HEK293T (cell line): ENCODE measurements around the gene HEXIM1.

Experiments
- CTCF ChIA-PET: fragments of 350-600 bp; formaldehyde crosslinking; extraction: SDS; loops from one replicate; lab custom pipeline; 2021; ENCODE audit warnings: antibody characterized with exemption, inconsistent platforms; lab: Yijun Ruan, JAX
- POLR2A ChIA-PET: fragments of 350-600 bp; formaldehyde crosslinking; extraction: SDS; loops from one replicate; lab custom pipeline; 2020; ENCODE audit warnings: antibody characterized with exemption, inconsistent platforms; lab: Yijun Ruan, JAX
- DNase-seq: peaks from one replicate; pipeline ENCODE4 v3.0.0; 2012; ENCODE audit warnings: mixed read lengths; ENCODE audit errors: extremely low spot score
- ARNT ChIP-seq: fragments of 450-650 bp; IDR thresholded peaks from 2 replicates; pipeline ENCODE4 v1.6.1; 2017; ENCODE audit warnings: mild to moderate bottlenecking
- BHLHE40 ChIP-seq: fragments of 450-650 bp; IDR thresholded peaks from 2 replicates; pipeline ENCODE4 v1.6.1; 2016; ENCODE audit warnings: mild to moderate bottlenecking, moderate library complexity, borderline replicate concordance
- CTBP1 ChIP-seq: fragments of 450-650 bp; IDR thresholded peaks from 2 replicates; pipeline ENCODE4 v1.6.1; 2016; ENCODE audit warnings: borderline replicate concordance
- ELF4 ChIP-seq: fragments of 450-650 bp; IDR thresholded peaks from 2 replicates; pipeline ENCODE4 v1.6.1; 2017; ENCODE audit warnings: antibody characterized with exemption
- FOXA1 ChIP-seq: fragments of 450-650 bp; IDR thresholded peaks from 2 replicates; pipeline ENCODE4 v1.6.1; 2016; ENCODE audit warnings: mild to moderate bottlenecking
- FOXK2 ChIP-seq: fragments of 450-650 bp; IDR thresholded peaks from 2 replicates; pipeline ENCODE4 v1.6.1; 2016; ENCODE audit warnings: mild to moderate bottlenecking
- FOXM1 ChIP-seq: fragments of 450-650 bp; IDR thresholded peaks from 2 replicates; pipeline ENCODE4 v1.6.1; 2017; ENCODE audit warnings: mild to moderate bottlenecking, borderline replicate concordance
- HDGF ChIP-seq: fragments of 450-650 bp; IDR thresholded peaks from 2 replicates; pipeline ENCODE4 v1.6.1; 2017; ENCODE audit warnings: antibody characterized with exemption, borderline replicate concordance
- L3MBTL2 ChIP-seq: fragments of 450-650 bp; conservative IDR thresholded peaks from 2 replicates; pipeline ENCODE4 v1.6.1; 2016; ENCODE audit warnings: mild to moderate bottlenecking
- LEF1 ChIP-seq: fragments of 450-650 bp; IDR thresholded peaks from 2 replicates; pipeline ENCODE4 v1.6.1; 2017; ENCODE audit warnings: mild to moderate bottlenecking, borderline replicate concordance
- NFRKB ChIP-seq: fragments of 450-650 bp; IDR thresholded peaks from 2 replicates; pipeline ENCODE4 v1.6.1; 2016; ENCODE audit warnings: mild to moderate bottlenecking, moderate library complexity
- PKNOX1 ChIP-seq: fragments of 450-650 bp; IDR thresholded peaks from 2 replicates; pipeline ENCODE4 v1.6.1; 2016
- SP1 ChIP-seq: fragments of 450-650 bp; IDR thresholded peaks from 2 replicates; pipeline ENCODE4 v1.6.1; 2017
- SUZ12 ChIP-seq: fragments of 450-650 bp; IDR thresholded peaks from 2 replicates; pipeline ENCODE4 v1.6.1; 2016; ENCODE audit warnings: mild to moderate bottlenecking
- TARDBP ChIP-seq: fragments of 450-650 bp; IDR thresholded peaks from 2 replicates; pipeline ENCODE4 v1.6.1; 2016
- ZNF384 ChIP-seq: fragments of 450-650 bp; IDR thresholded peaks from 2 replicates; pipeline ENCODE4 v1.6.1; 2016

HEXIM1 gene

GRCh38 chr17:45155029-45155428 lies 6.8 kb downstream of the HEXIM1 start:
- POLR2A ChIA-PET, result interaction anchor here (1.3 to 2.1 kb wide), 3 partner anchors 8 to 43 kb away, joined by 3 to 10 read pairs (median 8); partner anchors contain the start of gene ACBD4
- CTCF ChIA-PET, result interaction anchor here (0.6 to 2.0 kb wide), 4 partner anchors 17 to 55 kb away, joined by 3 to 14 read pairs (median 4); partner anchors contain the start of gene ACBD4
- no peak for TF ChIP-seq BHLHE40
- no peak for TF ChIP-seq FOXM1
- no peak for TF ChIP-seq L3MBTL2
- TF ChIP-seq ZNF384, result no peak
- no peak for TF ChIP-seq FOXA1
- TF ChIP-seq ELF4, result no peak
- TF ChIP-seq FOXK2, result no peak
- no peak for TF ChIP-seq SP1
- no peak for TF ChIP-seq SUZ12
- no peak for DNase-seq

GRCh38 chr17:45155483-45155882 lies 7.2 kb downstream of the HEXIM1 start:
- POLR2A ChIA-PET, result interaction anchor here (1.3 to 2.1 kb wide), 3 partner anchors 8 to 42 kb away, joined by 3 to 10 read pairs (median 8); partner anchors contain the start of gene ACBD4
- CTCF ChIA-PET, result interaction anchor here (0.6 to 2.0 kb wide), 4 partner anchors 17 to 55 kb away, joined by 3 to 14 read pairs (median 4); partner anchors contain the start of gene ACBD4
- DNase-seq, result no peak

DNA sequence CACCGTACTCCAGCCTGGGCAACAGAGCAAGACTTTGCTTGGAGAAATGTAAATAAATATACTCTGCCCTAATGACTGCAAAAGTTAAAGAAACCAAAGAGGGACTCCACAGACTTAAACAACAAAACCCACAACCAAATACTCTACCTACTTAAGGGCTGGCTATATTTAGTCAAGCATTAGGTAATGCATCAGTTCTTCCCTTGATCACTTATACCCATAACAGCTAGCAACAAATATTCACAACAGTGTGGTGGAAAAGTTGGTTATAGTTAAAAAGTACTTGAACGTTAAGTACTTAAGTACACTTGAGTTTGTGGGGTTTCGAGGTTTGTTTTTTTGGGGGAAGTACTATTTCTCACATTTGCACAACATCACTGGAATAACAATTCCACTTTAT lies 8.0 kb downstream of the HEXIM1 start:
- no peak for DNase-seq
- ChIA-PET CTCF (interaction anchor here (1.7 to 2.0 kb wide), 2 partner anchors 21 to 42 kb away, joined by 6 to 14 read pairs; partner anchors contain the start of gene ACBD4), POLR2A (interaction anchor here (1.3 to 2.1 kb wide), 2 partner anchors 9 to 41 kb away, joined by 3 to 10 read pairs; no protein-coding TSS in a partner anchor)
- TF ChIP-seq ARNT (no peak), BHLHE40 (no peak), LEF1 (no peak), ZNF384 (no peak), SUZ12 (no peak), PKNOX1 (no peak), L3MBTL2 (no peak), HDGF (no peak), ELF4 (no peak), FOXM1 (no peak), FOXA1 (no peak), SP1 (no peak), CTBP1 (no peak), FOXK2 (no peak), TARDBP (no peak), NFRKB (no peak)

More at GRCh38 chr17:45155483-45155882, 7.2 kb downstream of the HEXIM1 start:
- TF ChIP-seq FOXM1, result no peak
- TF ChIP-seq CTBP1, result no peak
- no peak for TF ChIP-seq ARNT
- TF ChIP-seq ELF4, result no peak
- no peak for TF ChIP-seq FOXK2
- TF ChIP-seq HDGF, result no peak

DNA sequence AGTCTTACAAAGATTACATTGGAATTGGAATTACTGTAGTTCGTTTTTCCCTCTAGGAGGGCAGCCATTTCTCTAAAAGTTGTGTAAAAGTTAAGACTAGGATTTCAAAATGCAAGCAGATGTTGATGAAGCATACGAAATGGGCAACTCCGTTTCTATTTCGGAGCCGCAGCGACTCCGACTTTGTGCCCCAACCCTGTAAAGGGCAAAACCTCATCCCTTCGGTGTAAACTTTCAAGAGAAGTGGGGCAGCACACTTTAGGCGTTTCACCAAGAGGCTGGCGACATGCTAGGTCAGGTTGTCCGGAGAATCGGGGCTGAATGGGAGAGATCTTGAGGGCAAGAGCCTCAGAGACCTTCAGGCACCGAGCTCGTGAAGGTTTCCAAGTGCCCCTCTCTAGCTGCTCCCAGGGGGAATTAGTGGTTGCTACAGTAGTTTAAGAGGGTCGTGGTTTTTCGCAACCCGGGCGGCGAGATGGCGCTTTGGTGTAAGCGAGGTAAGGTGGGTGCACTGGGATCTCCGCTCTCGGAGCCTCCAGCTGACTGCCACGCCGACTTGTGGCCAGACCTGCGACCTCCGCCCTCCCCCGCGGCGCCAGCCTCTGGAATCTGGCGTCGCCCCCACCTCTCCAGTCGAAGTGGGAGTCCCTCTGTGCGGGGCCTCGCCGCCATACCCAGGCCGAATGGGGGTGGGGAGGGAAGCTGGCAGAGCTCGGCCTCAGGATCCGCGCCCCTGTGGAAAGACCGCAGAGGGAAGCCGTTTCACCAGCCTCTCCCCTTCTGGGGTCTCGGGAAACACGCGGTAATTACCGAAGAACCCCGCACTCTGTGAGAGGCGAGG lies 12.4 kb downstream of the HEXIM1 start:
- POLR2A ChIA-PET, result interaction anchor here (0.6 to 7.3 kb wide), 24 partner anchors 11 to 220 kb away, joined by 3 to 345 read pairs (median 7); partner anchors contain the start of genes ACBD4, HEXIM1, MAP3K14 and NMT1
- TF ChIP-seq TARDBP (no peak), L3MBTL2 (peak; percentile 46)
- peak; percentile 63 for DNase-seq
- CTCF ChIA-PET, result interaction anchor here (0.6 to 5.4 kb wide), 7 partner anchors 8 to 77 kb away, joined by 3 to 39 read pairs (median 6); partner anchors contain the start of genes ACBD4 and HEXIM1

- POLR2A ChIA-PET, result interaction anchor here (0.6 to 7.3 kb wide), 27 partner anchors 10 to 221 kb away, joined by 3 to 345 read pairs (median 6); partner anchors contain the start of genes ACBD4, HEXIM1, MAP3K14 and NMT1
- peak; percentile 95 for DNase-seq
- TF ChIP-seq ZNF384, result no peak
- peak; percentile 100 for TF ChIP-seq NFRKB
- TF ChIP-seq PKNOX1, result peak; percentile 99
- no peak for TF ChIP-seq SP1
- peak; percentile 36; the same call in 1 of the 2 replicates for TF ChIP-seq ELF4
- peak; percentile 5; the same call in 1 of the 2 replicates for TF ChIP-seq L3MBTL2
- 0 out of 2 replicates have a peak, but pooled peaks have one; percentile 94 for TF ChIP-seq HDGF
- CTCF ChIA-PET, result interaction anchor here (0.6 to 5.4 kb wide), 6 partner anchors 9 to 38 kb away, joined by 3 to 39 read pairs (median 9); partner anchors contain the start of genes ACBD4 and HEXIM1
These were observed 13.2 kb downstream of the HEXIM1 start, which contains the start of gene HEXIM2 for GRCh38 chr17:45161288-45162024. TSS of gene HEXIM2 (plus strand) at chr17:45161875. CDS start at chr17:45162794, 919 bp downstream.
